CD4-positive, alpha-beta T cell treated with Interleukin-6 for 4 hours (primary cell): Measurements from ENCODE around the gene MMRN2.
"Not testable (repeated sequence)": the region's sequence is repeated elsewhere in the genome, so short reads cannot be mapped to it uniquely, and the experiment has no call there.

ENCODE experiments used
- DNase-seq: peaks from one replicate; pipeline ENCODE4 v3.0.0-alpha.2; 2020; ENCODE audit warnings: mixed read lengths

The MMRN2 gene

DNA sequence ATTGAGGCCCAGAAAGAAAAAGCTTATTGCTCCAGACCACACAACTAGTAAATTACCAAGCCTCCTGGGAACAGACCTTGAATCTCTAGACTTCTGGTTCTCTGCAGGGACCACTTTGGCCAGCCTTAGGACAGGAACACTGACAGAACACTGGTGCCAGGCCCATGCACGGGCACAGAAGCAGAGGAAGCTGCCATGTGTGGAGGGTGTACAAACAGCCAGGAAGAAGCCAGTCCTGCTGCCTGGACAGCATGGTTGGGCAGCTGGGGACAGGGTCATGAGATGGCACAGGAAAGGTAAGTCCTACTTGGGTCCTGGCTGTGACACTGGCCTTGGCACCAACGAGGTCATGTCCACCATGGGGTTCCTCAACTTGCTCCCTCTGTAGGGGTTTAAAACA, 19.2 kb downstream of the MMRN2 start:
- no peak for DNase-seq

DNA sequence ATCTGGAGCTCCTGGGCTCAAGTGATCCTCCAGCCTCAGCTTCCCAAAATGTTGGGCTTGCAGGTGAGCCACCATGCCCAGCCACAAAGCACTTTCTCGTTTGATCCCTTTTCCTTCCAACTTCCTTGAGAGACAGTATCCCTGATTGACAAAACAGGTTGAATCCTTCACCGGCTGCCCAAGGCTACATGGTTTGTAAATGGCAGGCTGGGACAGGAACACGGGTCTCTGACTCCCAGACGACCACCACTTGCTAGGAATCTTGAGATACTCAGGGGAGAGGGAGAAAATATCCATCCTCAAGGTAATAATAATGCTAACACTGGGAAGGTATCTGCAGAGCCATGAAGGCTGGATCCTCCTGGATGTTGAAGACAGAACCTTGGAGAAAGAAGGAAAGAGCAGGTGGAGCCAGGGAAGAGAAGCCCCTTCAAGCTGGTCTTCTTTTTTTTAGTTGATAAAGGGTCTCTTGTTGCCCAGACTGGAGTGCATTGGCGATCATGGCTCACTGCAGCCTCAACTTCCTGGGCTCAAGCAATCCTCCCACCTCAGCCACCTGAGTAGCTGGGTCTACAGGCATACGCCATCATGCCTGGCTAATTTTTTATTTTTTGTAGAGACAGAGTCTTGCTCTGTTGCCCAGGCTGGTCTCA, 19.8 kb downstream of the MMRN2 start:
- no peak for DNase-seq

DNA sequence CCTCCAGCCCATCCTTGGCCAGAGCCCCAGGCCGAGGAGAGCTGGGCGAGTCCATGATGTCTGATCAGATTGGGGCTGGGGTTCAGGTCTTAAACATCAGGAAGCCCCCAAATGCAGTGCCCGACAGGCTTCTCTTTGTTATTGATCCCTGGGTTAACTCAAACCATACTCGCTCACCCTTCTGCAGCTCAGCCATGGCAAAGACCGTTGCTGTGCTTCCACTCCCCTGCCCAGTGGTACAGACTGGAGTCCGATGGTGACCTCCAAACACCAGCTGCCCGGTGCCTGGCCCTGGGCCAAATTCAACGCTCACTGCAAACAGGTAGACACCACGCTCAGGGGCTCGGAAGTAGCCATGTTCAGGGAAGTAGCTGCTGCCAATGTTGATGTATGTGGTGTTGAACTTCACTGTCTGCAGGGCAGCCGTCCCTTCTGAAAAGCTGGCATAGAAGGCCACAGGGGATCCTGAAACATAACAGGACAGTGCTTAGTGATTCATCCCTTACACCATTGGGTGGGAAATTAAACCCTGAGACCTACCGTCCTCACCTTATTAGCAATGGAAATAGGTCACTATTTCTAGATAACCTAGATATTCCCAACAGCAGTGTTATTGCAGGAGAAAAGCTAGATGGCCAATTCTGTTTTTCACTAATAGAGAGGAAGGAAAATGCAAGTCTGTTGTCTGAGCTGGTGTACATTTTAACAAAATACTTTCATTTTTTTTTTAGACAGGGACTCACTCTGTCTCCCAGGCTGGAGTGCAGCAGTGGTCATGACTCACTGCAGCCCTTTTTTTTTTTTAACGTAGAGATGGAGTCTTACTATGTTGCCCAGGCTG, 20.5 kb downstream of the MMRN2 start:
- no peak for DNase-seq

DNA sequence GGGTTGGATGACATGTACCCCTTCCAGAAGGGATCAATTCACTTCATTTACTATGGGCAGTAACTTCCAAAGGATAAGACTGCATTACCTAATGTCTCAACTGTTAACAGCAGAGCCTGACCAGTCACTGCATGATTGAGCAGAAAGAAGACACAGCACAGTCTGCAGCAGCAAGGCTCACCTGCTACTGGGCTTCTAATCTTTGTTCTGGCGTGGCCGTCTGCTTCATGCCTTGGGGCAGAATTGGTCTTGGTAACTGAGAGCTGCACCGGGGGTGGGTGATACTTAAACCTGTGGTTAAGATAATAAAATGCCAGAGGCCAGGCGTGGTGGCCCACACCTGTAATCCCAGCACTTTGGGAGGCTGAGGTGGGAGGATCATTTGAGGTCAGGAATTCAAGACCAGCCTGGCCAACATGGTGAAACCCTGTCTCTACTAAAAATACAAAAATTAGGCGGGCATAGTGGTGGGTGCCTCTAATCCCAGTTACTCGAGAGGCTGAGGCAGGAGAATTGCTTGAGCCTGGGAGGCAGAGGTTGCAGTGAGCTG, 23.2 kb downstream of the MMRN2 start:
- DNase-seq, result not testable (repeated sequence)

DNA sequence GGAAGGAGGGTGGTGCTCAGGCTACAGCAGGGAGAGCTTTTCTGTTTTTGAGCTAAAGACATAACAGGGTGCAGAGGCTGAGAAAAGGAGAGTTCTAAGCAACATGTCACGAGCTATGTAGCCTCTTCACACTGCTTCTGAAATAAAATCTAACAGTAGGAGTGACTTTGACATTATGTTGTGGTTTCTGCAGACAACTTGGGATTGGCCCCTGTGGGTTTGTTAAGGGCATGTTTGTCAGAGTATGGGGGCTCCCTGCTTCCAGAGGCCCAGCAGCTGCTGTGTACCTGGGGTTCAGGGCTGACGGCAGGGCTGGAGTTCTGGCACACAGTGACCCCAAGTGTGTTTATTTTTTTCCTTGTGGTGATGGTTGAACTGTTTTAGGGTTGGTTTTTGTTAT, 24.7 kb downstream of the MMRN2 start:
- DNase-seq, result no peak

DNA sequence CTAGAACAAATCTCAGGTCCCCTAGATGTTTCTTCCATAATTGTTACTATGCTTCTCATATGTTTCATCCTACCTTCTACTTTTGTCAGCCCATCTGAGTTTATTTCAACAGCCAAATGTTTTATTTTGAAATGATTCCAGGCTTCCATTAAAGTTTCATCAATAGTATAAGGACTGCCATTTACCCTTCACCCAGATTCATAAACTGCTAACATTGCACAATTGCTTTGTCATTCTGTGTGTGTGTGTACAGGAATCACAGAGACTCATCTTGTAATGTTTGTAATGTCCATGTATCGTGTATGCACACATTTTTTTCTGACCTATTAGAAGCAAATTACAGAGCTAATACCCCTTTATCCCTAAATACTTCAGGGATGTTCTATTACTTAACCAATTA, 25.5 kb downstream of the MMRN2 start:
- DNase-seq, result no peak

DNA sequence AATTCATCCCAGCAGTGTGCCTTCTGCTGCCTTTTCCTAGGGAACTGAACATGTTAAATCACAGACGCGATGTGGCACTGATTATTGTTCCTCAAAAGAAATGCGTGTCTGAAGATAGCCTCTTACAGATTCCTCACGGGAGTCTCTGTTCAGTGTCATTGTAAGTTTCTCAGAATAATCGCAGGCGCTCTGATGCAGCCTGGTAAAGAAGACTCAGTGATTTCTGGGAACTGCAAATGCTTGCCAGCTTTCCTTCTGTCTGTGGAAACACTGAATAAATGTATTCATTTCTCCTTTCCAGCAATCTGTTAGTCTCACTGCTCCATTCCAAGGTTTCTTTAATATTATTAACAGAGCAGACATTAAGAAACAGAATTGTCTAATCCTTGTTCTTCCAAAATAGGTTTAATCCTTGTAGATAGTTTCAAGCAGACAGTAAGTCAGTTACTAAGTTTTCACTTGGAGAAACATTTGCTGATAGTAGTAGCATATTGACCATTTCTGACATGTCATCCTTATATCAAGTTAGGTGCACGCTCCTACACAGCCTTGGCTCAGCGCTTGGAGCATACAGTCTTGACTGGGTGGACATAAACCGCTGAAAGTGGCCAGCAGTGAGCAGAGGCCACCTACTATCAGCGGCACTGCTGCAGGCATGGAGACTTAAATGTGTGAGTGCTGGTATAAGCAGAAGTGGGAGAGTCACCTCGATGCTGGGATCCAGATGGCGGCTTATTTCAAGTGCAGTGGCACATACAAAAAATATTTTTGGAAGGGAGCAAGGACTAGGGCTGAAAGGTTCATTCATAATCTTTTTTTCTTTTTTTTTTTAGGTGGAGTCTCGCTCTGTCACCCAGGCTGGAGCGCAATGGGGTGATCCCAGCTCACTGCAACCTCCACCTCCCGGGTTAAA, 27.7 kb downstream of the MMRN2 start:
- no peak for DNase-seq

DNA sequence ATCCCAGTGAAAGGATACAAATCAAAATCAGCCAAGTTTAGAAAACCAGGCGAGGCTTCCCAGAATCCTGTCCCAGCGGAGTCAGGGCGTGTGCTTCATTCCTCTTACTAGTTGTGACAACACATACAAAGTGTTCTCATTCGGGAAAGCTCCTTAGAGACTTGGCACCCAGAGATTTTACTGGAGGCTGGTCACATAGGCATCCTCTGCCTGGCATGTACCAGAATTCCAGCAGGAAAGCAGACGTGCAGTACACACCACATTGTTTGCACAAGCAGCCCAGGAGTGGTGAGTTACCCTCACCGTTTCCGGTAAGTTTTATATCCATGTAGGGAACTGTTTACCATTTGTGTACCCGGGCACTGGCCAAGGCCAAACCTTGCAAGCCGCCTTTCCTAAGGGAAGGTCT, 34.9 kb downstream of the MMRN2 start:
- DNase-seq, result no peak

DNA sequence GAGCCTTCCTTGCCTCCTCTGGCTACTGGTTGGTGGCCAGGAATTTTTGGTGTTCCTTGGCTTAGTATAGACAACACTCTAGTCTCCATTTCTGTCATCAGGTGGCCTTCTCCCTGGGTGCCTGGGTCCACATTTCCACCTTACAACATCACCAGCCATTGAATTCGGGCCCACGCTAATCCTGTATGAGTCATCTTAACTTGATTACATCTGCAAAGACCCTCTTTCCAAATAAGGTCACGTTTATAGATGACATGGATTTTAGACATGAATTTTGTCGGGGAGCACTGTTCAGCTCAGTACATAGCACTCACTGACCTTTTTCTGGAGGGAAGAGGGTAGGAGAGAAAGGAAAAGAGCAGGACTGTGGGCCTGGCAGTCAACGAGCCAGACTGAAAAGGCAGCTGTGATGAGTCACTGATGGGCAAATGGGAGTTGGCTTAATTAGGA, 39.4 kb downstream of the MMRN2 start:
- DNase-seq, result no peak

DNA sequence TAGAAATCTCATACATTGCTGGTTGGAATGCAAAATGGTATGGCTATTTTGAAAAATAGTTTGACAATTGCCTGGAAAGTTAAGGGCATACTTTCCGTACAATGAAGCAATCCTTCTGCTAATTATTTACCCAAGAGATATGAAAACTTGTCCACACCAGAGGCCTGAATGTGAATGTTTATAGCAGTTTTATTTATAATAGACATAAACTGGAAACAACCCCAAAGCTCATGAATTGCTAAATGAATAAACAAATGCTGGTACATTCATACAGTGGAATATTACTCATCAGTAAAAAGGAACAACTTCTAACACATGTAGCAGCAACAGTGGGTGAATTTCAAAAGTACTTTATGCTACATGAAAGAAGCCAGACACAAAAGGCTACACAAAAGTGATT, 42.7 kb downstream of the MMRN2 start:
- DNase-seq, result no peak

DNA sequence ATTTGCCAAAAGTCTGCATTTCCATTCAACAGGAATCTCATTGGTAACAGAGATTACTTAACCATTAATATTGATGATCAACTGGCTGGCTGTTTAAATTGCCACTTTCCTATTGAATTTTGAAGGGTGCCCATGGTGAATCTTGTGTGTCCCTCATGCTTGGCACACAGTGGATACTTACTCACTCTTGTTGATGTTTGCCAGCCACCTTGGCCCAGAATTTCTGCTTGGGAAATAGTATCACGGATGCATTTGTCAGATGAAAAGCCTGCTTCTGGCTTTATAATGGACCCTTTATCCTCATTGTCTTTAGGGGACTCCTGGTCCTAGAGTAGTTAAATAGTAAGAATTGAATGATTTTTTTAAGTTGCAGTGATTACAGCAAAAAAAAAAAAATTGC, 52.0 kb downstream of the MMRN2 start:
- DNase-seq, result no peak

DNA sequence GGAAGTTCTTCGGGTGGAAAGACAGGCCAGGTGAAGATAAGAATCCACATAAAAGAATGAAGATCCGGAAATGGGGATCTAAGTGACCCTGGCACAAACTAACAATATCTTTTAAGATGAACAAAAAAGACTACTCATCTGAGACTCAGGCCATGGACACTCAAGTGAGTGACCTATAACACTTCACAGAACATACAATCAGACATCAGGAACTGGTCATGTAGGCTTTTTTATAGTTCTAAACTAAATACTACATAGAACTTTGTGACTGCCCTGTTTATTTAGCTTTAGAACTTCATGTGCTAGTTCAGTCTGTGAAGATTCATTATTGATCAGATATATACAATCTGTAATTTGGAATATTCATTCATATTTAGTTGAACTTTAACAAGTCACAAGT, 52.8 kb downstream of the MMRN2 start:
- DNase-seq, result no peak

DNA sequence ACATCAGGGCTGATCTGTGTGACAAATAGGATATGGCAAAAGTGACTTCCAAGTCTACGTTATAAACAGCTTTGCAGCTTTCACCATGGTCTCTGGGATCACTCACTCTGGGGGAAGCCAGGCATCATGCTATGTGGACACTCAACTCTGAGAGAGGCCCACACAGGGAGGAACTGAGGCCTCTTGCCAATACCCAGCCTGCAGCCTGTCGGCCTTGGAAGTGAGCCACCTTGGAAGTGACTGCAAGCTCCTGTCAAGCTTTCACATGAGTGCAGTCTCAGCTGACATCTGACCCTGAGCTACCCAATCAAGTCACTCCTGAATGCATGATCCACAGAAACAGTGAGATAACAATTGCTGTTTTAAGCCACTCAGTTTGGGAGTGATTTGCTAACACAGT, 56.5 kb downstream of the MMRN2 start:
- no peak for DNase-seq

DNA sequence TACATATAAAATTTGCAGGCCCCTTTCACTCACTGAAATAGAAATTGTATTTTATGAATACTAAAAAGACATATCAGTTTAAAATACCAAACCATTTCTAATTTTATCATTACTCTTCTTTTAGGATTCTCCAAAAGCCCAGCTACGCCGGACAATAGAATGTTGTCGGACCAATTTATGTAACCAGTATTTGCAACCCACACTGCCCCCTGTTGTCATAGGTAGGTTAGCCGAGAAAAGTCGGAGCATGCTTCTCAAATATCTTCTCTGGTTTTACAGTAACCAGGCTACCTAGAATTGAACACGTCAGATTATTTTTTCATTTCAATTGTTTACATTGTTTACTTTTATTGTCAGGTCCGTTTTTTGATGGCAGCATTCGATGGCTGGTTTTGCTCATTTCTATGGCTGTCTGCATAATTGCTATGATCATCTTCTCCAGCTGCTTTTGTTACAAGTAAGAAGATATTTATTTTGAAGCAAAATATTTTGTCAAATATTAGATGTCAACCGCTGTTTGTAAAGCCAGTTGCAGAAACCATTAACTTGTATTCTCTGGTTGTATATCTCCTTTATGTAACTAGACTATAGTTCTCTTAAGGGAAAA, 57.6 kb downstream of the MMRN2 start:
- peak; percentile 50 for DNase-seq

DNA sequence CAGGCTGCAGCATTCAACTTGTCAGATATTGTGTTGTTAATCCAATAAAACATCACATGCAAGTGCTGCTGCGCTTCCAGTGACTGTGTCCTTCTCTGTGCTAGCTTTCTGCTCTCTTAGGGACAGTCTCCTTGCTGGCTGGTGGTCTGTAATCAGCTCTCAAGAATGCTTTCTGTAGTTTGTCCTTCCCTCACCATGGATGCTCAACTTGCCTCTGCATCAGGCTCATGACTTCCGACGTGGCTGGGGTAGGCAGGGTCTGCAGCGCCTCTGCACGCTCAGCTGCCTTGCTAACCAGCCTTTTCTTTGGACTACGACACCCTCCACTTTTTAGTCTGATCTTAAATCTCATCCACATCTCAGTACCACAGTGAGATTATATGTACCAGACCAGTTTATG, 58.3 kb downstream of the MMRN2 start:
- no peak for DNase-seq

DNA sequence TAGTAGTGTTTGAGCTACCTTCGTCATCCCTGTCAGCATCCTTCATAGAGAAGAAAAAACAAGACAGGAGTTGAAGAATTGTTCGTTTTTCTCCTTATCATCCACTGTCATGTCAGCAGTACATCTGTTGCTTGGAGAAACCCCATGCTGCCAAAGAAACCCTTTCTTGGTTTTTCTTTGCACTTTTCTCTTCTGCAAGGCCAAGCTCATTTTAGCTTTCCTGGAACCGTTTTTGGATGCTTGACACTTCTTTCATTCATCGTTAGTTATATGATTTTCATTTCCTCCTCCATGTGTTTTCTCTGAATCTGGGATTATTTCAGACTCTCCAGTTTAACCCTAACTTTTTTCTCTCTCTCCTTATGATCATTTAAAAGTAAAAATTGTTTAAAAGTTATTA, 58.9 kb downstream of the MMRN2 start:
- no peak for DNase-seq

DNA sequence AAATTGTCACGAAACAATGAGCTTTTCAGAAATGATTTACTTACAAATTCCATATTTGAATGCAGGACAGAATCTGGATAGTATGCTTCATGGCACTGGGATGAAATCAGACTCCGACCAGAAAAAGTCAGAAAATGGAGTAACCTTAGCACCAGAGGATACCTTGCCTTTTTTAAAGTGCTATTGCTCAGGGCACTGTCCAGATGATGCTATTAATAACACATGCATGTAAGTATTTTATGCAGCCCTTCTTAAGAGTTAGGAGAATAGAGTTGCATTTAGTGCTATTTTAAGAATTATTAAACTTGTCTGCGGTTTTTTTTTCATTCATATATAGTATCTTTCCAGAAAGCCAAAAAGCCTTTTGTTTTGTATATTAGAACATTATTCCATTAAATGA, 67.4 kb downstream of the MMRN2 start:
- no peak for DNase-seq

DNA sequence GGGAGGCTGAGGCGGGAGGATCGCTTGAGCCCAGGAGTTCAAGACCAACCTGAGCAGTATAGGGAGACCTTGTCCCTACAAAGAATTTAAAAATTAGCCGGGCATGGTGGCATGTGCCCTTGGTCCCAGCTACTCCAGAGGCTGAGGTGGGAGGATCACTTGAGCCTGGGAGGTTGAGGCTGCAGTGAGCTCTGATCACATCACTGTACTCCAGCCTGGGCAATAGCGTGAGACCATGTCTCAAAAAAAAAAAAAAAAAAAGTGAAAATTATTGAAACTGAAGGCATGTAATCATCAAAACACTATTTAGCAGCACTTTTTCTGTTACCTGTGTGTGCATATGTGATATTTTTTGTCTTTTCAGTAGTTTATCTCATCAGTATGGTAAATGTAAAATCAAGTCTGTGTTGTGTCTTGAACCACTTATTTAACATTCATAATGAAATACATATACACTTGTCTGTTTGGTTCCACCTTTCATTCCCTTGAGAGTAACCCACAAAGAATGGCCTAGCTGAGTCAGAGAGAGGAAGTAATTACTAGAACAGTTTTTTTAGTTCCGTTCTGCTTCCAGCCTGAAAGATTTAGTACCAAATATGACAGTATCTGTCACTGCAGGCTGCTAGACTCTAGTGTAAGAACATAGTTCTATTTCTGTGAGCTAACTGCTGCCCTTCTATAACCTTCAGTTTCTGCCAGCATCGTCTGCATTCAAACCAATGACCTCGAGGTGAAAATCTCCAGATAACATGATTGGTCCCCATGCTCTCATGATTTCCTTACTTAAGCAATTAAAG, 68.6 kb downstream of the MMRN2 start:
- no peak for DNase-seq
